Measurements from ENCODE around the gene HOXD10.

The HOXD10 gene

DNA sequence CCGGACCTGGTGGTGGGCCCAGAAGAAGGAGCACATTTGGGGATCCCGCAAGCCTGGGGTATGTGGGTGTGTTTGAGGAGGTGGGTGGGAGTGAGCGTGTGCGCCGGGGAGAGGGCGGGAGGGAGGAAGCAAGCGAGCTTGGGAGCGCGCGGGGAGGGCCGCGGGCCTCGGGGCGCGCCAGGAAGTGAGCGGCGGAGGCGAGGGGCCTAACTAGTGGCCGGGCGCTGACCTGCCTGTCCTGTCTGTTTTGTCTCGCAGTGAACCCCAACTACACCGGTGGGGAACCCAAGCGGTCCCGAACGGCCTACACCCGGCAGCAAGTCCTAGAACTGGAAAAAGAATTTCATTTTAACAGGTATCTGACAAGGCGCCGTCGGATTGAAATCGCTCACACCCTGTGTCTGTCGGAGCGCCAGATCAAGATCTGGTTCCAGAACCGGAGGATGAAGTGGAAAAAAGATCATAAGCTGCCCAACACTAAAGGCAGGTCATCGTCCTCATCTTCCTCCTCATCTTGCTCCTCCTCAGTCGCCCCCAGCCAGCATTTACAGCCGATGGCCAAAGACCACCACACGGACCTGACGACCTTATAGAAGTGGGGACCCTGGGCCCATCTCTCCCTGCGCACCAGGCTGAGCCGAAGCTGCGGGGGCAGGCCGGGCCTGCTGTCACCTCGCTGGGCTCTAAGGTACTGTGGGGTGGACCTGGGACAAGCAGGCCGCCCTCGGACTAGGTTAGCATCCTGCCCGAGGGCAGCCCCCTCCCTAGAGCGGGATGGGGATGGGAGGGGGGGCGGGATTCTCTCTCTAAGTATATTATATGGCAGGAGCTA lies 36.0 kb downstream of the HOXD10 start:
- DNase-seq, result peak; percentile 34

DNA sequence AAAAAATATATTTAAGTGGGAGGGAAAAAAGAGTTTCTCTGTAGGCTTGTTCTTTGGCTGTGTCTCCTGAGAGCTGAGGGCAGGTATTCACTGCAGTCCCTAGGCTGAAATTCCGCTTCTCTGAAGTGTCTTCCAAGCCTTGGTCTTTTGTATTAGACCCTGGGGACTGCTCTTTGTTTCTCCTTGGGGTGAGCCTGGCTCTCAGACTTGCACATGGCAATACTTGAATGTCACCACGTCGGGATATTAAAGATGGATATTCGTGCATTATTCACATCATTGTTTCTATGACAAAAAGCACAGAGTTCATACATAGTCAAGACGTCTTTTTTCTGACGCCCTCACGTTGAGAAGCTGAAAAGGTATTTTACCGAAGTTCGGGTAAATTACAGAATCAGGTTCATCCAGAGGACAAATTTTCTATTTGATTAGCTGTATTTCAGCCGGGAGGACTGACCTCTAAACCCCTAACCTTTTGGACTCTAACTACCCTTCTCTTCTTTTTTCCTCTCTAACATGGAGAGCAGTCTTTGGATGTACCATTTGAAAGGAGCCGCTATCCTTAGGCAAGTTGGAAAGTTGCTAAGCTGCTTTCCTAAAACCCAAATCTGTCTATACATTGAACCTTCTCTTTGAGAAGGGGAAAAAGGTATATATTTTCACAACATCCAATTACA lies 38.1 kb downstream of the HOXD10 start:
- DNase-seq, result no peak

DNA sequence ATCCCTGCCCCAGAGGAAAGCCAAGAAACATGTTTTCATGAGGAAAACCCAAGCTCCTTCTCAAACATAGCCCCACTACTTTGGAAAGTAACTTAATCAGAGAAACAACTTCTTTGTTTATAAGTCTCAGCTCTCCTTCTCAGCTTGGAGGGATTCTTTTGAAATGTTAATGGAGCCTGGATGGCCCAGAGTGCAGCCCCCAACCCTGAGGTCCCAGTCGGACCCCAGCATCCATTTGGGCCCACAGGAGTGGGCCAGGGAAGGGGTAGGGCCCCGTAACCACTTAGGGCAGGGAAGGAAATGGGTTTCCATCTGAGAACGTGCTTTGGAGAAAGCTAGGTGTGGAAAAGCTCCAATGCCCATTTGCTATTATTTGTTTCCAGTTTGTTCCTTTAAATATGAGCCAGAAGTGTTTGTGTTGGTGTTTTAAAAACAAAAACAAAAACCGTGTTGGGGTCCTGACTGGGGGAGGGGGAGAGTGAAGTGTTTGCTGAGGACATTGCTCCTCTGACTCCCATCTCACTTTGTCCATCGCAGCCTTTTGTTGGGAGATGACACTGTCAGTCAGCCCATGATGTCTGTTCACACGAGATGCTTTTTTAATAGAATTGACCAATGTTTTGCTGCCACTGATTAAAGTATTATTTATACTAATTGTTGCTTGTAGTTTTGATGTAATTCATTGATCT lies 38.9 kb downstream of the HOXD10 start:
- no peak for DNase-seq

DNA sequence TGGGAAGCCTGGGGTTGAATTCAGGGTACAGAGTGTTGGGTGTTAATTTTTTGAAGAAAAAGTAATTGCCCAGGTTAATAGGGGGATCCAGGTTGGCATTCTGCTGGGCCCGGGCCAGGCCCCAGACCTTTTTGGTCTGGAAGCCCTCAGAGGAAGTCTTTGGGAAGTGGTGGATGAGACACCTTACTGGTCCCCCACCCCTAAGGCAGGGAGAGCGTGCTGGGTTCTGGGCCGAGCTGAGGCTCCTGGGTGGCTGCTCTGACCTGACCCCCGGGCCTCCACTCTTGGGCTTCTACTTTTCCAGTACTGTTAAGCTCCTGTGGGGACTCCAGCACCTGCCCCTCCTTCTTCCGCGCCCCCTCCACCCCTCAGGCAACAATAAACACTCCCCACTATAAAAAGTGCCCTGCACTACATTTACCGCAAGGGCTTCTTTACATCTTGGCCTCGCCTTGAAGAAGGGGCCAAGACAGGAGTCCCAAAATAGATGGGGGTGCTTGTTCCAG lies 39.8 kb downstream of the HOXD10 start:
- DNase-seq, result no peak

DNA sequence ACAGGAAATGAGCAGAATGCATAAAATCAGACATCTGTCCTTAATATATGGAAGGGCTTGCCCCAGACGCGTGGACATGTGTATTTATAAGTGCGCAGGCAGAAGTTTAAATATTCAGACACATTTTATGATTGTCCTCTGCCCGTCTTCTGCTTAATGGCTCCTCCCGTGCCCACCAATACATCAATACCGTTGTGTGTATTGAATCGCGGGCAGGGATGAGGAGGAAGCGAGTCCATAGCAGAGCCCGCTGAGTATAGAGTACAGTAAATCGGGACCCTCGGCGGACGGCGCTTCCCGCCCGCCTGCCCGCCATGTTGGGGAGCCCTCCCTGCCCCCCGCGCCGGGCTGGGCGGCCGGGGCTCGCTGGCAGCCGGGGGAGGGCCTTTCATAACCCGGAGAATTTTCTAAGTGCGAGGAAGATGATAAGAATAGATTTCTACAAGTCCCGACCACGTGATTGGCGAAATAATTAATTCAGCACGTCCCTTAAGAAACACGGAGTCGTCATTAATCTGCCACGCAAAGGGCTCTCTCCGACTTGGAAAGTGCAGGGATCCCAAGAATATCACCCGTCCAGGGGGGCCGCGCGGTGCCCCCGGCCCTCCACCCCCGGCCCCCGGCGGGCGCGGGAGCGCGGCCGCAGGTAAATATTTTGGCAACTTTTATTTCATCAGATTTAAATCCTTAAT lies 40.4 kb downstream of the HOXD10 start, which contains the start of gene HOXD3:
TSS of gene HOXD3 (plus strand) at position 501 of the 692 bp plus-strand sequence. CDS start 11,808 bp downstream, outside the sequence.
- DNase-seq, result no peak

DNA sequence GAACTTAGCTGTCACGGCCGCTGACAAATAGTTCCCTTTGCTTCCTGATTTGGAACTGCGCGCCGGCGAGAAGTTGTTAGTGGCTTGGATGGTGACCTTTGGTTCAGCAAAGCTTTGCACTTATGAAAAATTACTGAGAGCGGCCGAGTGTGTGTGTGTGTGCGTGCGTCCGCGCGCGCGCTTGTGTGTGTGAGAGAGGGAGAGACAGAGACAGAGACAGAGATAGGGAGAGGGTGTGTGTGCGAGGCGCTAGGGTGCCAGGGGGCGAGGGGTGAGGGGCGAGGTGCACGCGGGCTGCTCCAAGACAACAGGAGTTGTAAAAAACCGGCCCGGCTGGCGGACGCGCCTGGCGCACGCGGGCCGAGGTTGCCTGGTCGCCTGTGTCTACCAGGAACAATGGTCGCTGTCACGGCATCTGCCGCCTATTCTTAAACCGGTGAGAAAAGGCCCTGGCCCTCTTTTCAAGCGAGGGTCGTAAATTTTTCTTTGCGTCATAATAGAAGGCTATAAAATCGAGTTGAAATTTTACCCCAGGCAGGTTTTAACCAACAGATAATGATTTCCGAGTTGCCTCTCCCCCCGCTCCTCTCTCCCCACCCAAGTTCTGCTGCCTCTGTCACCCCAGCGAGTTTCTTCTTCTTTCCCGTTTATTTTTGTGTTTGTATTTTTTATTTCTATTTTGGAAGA lies 41.1 kb downstream of the HOXD10 start:
- DNase-seq, result no peak

DNA sequence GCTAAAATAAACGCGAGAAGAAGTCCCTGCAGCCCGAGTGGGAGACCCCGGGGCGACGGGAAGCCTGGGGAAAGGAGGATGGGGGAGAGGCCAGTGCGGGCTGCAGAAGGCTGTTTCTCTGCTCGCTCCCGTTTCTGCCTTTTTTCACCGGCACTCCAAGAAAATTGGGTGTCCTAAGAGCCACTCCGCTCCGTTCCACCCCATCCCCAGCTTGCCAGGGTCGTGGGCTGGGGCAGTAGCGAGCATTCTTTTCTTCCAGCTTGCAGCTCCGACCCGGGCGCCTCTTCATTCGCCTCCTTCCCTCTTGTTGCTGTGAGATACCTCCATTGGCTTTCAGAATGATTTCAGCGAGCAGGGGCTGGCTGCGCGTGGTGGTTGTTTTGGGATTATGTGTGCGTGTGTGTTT lies 41.6 kb downstream of the HOXD10 start:
- no peak for DNase-seq

DNA sequence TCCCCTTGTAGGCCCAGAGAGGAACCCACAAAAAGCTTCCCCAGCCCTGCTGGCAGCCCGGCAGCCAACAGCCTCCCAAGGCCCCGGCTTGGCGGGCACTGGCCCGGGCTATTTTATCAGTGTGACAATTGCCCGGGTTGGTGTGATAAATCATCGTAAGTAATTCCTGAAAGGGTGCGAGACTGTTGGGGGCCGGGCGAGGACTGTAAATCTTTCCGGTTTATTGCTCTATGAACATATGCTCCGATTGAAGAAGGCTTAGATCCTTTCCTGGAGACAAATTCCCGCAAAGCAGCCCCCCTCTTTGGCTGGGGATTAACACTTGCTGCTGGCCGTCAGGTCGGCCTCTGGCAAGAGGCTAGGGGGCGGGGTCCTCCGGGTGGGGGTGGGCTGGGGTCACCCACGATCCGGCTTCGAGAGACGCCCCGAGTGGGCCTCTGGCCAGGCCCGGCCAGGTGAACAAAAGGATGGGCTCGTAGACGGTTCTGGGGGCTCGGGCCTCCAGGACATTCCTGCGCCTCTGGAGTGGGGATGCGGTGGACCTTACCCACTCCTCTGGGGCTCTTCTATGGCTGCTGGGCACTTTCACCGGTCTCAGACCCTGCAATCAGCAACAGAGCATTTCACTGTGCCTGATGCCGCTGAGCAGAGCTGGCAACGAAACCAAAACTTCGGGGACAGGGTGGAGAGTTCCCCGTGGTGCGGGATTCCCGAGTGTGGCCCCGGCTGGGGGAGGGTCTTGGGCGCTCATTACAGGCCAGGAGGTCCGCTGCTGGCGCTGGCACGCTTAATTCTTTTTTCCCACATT lies 42.5 kb downstream of the HOXD10 start:
- DNase-seq, result no peak

DNA sequence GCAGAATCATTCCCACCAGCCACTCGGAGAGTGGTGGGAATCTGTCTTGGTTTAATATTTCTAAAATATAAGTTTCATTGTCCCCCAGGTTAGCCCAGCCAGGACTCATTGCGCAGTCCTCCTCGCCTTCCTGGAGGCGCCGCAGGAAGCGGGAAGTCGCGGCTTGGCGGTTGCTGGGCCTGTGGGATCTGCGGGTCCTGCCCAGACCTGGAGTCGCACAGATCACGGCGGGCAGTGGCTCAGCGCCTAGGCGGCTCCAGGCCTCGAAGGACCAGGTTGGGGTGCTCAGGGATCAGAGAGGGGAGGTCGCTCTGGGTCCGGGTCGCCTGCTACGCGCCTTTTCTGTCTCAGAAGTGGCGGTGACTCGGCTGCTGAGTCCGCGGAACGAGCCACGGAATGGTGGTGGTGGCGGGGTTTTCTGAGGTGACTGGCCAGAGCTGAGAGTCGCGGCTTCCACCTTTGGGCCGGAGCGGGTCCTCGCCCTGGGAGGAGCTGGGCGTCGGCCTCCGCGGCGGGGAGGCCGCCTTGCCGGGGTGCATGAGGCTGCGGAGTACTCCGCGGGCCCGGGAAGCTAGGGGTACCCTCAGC lies 43.2 kb downstream of the HOXD10 start:
- DNase-seq, result no peak

DNA sequence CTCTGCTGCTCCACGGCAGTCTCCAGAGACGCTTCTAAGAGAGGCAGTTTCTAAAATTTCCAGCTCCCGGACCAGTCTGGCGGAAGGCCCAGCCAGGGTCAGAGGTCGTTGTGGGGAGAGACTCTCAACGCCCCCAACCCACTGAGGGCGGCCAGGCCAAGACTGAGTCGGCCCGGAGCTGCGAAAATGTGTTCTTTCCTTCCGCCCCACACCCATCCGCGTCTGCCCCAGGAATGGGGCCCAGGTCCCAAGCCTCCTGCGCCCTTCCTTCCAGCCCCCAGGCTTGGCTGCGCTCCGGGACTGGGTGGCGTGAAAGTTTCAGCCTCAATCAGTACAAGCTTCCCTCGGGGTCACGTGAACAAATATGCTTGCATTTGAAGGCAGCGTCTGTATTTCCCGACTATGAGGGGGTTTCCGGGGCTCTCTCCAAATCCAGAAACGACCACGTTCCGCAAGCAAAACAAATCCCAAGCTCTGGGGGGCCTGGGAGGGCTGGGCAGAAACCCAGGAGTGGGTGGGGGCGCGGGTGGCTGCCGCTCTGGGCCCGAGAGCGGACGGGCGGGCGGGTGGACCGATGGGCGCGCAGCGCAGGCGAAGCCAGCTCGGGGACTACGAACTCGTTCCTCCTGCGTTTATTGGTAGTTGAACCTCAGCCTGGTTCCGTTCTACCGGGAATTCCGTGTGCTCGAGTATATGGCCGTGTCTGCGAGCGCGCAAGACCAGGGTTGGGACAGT lies 43.8 kb downstream of the HOXD10 start:
- DNase-seq, result peak; percentile 66

DNA sequence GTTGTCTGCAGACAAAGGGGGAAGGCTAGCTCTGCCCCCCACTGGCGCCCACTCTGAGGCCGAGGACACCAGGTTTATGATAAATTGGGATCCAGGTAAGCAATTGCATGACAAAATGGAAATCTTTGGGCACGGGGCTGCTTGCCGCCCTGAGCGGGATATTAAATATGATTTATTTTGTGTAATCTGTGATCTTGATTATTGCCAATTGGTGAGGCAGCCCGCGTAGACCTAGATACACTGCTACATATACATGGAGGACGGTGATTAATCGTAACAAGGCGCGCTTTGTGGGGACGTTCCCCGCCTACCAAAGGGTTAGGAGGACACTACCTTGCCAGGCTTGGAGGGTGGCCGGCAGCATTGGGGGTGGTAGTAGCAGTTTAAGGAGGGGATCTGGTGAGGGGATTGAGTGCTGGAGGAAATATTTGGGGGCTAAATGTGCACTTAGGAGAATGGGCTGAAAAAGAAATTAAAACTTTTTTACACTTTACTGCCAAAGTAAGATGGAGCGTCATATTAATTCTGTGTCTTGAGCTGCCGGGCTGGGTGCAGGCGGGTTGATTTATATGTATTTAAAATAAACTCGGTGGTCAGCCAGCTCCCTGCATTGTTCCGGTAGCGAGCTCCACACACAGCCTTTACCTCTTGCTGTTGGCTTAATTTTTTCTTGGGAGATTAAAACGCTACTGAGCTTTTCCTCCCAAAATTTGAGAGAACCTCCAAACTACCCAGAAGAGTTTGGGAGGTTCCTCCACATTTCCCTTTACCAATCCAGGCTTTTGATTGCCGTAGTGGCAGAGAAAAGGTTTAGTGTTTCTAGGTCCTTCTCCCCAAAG lies 44.6 kb downstream of the HOXD10 start:
- no peak for DNase-seq

DNA sequence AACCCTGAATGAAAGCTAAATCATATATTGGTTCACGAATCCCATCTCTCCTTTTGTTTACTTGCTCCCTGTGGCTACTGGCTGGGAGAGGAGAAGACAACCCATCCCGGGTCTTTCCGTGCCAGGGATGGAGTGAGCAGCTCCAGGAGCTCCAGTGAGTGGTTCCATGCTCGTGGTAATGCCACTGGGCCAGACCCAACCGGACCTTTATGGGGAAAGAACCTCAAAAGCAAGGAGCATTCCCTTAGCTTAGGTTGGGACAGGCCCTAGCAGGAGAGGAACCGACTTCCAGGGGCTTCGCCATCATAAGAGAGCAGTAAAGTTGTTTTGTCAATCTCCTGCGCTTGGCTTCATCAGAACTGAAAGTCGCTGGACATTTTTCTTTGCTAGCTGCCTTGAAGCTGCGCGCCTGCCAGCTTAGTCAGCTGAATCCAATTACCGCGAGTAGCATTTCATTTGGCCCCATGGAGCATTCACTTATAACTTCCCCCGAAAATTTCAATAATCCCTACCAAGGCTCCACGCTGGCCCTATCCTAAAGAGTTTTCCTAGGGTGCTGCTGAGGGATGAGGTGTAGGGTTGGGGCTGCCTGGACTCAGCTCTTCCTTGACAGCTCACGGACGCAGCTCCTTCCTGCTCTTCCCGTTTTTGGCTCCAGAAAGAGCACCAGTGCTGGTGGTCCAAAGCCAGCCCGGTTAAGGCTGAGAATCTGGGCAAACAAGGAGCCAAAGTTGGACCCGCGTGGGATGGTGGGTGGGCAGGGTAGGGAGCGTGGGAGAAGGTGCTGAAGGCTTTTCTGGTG lies 45.4 kb downstream of the HOXD10 start:
- DNase-seq, result peak; percentile 73

DNA sequence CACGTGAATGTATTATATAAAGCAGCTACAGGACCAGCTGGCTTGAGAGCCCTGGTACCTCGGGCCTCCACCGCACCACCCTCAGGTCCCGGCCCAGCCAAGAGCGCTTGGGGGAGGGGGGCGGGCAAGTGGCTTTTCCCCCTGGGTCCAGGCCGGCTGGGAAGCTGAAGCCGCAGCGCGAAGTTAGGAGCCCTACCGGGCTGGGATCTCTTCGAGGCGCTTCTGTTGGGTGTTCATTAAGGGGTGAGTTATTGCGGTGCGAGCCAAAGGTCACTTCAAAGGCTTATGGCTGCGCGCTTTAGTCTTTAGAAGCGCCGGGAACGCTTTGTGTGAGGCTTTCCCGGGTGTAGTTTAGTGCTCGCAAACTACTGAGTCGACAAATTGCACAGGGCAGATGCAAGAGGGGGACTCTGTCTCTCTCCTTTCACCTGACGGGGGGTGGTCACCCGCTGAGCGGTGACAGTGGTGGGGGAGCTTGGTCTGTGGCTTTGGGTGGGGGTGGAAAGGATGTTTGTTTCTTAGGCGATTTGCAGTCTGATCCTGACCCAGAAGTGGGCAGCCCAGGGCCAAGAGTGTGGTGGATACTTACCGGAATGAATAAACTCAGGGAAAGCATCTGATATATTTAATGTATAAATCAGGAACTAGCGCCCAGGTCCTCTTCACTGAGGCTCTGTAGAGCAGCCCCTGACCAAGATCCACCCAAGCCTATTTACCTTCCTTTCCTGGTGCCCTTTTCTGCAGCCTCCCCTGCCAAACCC lies 46.5 kb downstream of the HOXD10 start:
- DNase-seq, result no peak

DNA sequence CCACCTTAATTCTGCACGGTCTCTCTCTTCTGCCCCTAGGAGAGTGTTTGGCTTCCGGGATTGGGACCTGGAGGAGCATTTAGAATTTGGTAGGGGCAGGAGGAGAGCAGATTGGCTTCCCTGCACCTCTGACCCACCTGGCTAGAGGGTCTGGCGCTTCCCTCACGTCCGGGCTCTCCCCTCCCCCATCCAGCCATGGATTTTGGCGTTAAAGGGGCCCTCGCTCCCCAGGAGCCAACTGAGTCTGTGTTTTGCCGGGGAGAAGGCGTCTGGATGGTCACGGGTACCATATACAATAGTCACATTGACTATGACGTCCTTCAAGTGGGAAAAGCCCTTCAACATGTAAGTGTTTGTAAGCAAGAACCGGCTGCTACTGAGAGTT lies 47.1 kb downstream of the HOXD10 start:
- no peak for DNase-seq

DNA sequence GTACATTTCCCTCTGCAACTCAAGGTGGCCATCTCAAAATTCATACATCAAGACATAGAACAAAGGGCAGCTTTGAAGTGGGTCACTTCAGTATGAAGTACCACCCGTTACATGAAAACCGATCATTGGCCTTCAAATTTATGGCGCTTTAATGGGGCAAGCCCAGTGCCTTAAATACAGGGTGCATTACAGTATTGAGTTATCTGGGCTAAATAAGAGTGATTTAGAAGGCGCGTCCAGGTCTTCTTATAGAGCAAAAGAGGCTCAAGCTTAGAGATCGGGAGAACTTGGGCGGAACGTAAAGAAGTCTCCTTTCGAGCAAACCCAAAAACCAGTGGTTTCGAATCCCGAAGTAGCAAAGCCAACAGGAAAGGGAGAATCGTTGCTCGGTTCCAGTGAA lies 47.6 kb downstream of the HOXD10 start:
- no peak for DNase-seq

DNA sequence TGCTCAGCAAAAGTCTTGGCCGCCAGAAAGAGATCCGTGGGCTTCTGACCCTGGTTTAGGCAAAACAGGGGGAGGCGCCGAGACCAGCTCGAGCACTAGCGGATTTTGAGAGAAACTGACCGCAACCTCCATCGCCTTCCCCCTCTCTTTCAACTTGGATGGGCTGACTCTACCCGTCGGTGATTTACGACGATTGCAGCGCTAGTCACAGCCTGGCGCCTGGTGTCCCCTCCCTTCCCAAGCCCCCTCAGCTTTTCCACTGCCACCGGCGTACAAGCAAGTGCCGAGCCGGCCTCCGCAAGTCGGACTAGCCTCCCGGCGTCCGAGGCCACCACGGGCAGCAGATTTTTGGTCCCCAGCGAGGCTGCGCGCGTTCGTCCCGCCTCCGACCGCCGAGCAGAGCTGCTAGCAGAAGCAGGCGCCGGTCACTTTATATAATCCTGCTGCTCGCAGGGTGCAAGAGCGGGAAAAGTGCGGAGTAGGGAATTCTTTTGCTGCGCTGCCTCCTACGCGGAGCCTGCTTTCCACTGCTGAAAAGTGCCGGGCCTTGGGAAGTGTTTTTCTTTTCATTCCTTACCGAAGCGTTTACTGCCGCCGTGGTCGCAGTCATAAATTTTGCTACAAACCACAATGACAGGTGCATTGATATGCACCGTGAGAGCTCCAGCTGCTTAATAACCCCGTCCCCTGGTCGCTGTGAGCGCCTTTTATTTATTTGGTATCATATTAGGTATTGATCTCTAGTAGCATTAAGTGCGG lies 48.2 kb downstream of the HOXD10 start:
- DNase-seq, result no peak

Measured in left hindlimb (tissue), 1 donor.